Smooth muscle cell (in vitro differentiated cells): ENCODE measurements around the gene HMCN1. TPM values are rescaled to one million over a fixed set of nuclear protein-coding genes. Genes with fewer than 3 reads are reported as not detected.
A peak's percentile ranks its signal among the peaks of the same experiment; 100 is the strongest.

ENCODE experiments used
- DNase-seq: peaks from one replicate; lab custom pipeline; 2025; ENCODE audit not compliant: unreplicated experiment; lab: John Stamatoyannopoulos, UW
- H2AFZ ChIP-seq: fragments of 200-600 bp; sonication (generic); 2 replicates; pipeline ENCODE4 v1.6.0; 2016; ENCODE audit warnings: antibody characterized with exemption, low read depth, mild to moderate bottlenecking
- H3F3A ChIP-seq: fragments of 200-600 bp; sonication (generic); 2 replicates; pipeline ENCODE4 v1.6.0; 2017; ENCODE audit warnings: antibody characterized with exemption, low read depth
- H3K27ac ChIP-seq: fragments of 200-600 bp; sonication (generic); 2 replicates; pipeline ENCODE4 v1.5.1; 2016; ENCODE audit warnings: low read depth, mild to moderate bottlenecking
- H3K27me3 ChIP-seq: fragments of 200-600 bp; sonication (generic); 2 replicates; pipeline ENCODE4 v1.6.1; 2016; ENCODE audit warnings: low read depth, mild to moderate bottlenecking
- H3K36me3 ChIP-seq: fragments of 200-600 bp; sonication (generic); 2 replicates; pipeline ENCODE4 v1.5.1; 2016; ENCODE audit warnings: low read depth
- H3K4me1 ChIP-seq: fragments of 200-600 bp; sonication (generic); 2 replicates; pipeline ENCODE4 v1.5.1; 2016; ENCODE audit warnings: low read depth
- H3K4me2 ChIP-seq: fragments of 200-600 bp; sonication (generic); 2 replicates; pipeline ENCODE4 v1.6.0; 2016; ENCODE audit warnings: mild to moderate bottlenecking
- H3K4me3 ChIP-seq: fragments of 200-600 bp; sonication (generic); 2 replicates; pipeline ENCODE4 v1.5.1; 2016; ENCODE audit warnings: mild to moderate bottlenecking
- H3K79me2 ChIP-seq: fragments of 200-600 bp; sonication (generic); 2 replicates; pipeline ENCODE4 v1.6.0; 2016; ENCODE audit warnings: low read depth, mild to moderate bottlenecking
- H3K9ac ChIP-seq: fragments of 200-600 bp; sonication (generic); 2 replicates; pipeline ENCODE4 v1.6.0; 2016; ENCODE audit warnings: low read depth
- H3K9me3 ChIP-seq: fragments of 200-600 bp; sonication (generic); replicated peaks from 2 replicates; pipeline ENCODE4 v1.5.1; 2016; ENCODE audit warnings: low read depth
- H4K20me1 ChIP-seq: fragments of 200-600 bp; sonication (generic); 2 replicates; pipeline ENCODE4 v1.6.0; 2016; ENCODE audit warnings: low read depth
- WGBS: methylation state at CpG from one replicate; pipeline ENCODE4 v1.1.7; 2016; ENCODE audit warnings: low lambda C conversion rate; 5-methylcytosine and 5-hydroxymethylcytosine counted together
- polyA plus RNA-seq: library from polyadenylated mRNA; unstranded; fragments of >200 nt; fragmentation: Nextera tagmentation; extraction: Ambion mirVana; gene quantifications from 2 replicates; pipeline ENCODE4 v1.2.1, GENCODE V29; 2016
- total RNA-seq: library from RNA; depleted of rRNA; stranded (reverse); fragments of >200 nt; gene quantifications from 2 replicates; pipeline ENCODE4 v1.2.3, GENCODE V29; 2014
- TF ChIP-seq, protein P1 (sequence below): fragments of 200-600 bp; sonication (generic); IDR thresholded peaks from 2 replicates; pipeline ENCODE4 v1.5.1; 2017; ENCODE audit warnings: borderline replicate concordance, mild to moderate bottlenecking, antibody characterized with exemption; ENCODE audit not compliant: insufficient read depth, poor library complexity, severe bottlenecking

HMCN1 gene
- total and polyA plus RNA-seq, 2 experiments from 2014 or later, result 18.9 to 118 TPM

- 98% methylated on average over 2 of the region's 2 CpGs for WGBS
- no peaks in the 10 kb centered on the region for H3K9me3 ChIP-seq
- no peak overlapping the region for H3K4me2 ChIP-seq
- H3K79me2 ChIP-seq, result no peaks in the 10 kb centered on the region
- peaks cover 12% of the 10 kb centered on the region for H3F3A ChIP-seq
- no peak overlapping the region for H3K4me3 ChIP-seq
- no peak overlapping the region for H3K27ac ChIP-seq
- H3K27me3 ChIP-seq, result no peaks in the 10 kb centered on the region
- DNase-seq, result no peak
- H3K36me3 ChIP-seq, result no peaks in the 10 kb centered on the region
- no peak overlapping the region for H2AFZ ChIP-seq
- TF ChIP-seq, protein P1, sequence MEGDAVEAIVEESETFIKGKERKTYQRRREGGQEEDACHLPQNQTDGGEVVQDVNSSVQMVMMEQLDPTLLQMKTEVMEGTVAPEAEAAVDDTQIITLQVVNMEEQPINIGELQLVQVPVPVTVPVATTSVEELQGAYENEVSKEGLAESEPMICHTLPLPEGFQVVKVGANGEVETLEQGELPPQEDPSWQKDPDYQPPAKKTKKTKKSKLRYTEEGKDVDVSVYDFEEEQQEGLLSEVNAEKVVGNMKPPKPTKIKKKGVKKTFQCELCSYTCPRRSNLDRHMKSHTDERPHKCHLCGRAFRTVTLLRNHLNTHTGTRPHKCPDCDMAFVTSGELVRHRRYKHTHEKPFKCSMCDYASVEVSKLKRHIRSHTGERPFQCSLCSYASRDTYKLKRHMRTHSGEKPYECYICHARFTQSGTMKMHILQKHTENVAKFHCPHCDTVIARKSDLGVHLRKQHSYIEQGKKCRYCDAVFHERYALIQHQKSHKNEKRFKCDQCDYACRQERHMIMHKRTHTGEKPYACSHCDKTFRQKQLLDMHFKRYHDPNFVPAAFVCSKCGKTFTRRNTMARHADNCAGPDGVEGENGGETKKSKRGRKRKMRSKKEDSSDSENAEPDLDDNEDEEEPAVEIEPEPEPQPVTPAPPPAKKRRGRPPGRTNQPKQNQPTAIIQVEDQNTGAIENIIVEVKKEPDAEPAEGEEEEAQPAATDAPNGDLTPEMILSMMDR, result no peak
- no peaks in the 10 kb centered on the region for H4K20me1 ChIP-seq
- peaks cover 26% of the 10 kb centered on the region for H3K4me1 ChIP-seq
- no peak overlapping the region for H3K9ac ChIP-seq
Observed at GRCh38 chr1:186202776-186203175, 468.6 kb downstream of the HMCN1 start.

- Histone ChIP-seq H3K27ac (peak overlapping the region; percentile 57), H3K4me3 (no peak overlapping the region), H4K20me1 (no peaks in the 10 kb centered on the region), H3K4me1 (peaks cover 40% of the 10 kb centered on the region), H3K36me3 (no peaks in the 10 kb centered on the region), H3K4me2 (peak overlapping the region; percentile 51), H3F3A (peaks cover 22% of the 10 kb centered on the region), H3K9me3 (no peaks in the 10 kb centered on the region), H3K27me3 (no peaks in the 10 kb centered on the region), H2AFZ (no peak overlapping the region), H3K79me2 (no peaks in the 10 kb centered on the region), H3K9ac (no peak overlapping the region)
- no peak for DNase-seq
- WGBS, result 26% methylated on average over 7 of the region's 7 CpGs
- TF ChIP-seq, protein P1, result no peak
Observed at GRCh38 chr1:186206048-186206570, 471.9 kb downstream of the HMCN1 start.

DNA sequence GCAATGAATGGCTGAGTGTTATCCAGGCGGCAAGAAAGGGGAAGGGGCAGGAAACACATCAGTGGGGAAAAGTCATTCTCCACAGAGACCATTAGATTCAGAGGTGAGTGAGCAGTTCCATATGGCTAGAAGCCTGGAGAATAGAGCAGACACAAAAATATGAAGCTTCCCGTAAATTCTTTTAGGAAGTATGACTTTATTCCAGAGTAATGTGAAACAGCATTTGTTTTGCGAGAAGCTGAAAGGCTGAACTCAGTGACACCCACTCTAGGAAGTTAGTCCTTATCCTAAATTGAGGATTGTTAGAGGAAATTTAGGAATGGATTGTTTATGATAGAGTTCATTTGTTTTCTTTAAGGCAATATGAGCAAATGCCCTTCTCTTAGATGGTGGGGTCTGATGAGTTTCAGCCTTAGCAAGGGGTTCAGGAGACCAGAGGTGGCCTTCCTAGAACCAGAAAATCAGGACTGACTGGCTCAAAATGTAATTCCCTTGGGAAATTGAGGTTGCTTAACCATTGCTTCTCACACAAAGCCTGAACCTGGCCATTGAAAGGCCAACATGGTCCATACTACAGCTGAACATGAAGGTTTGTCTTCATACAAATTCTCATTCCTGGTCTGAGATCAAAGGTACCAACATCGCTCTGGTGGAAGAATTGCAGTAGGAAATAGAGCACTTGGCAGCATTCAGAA is 473.3 kb downstream of the HMCN1 start:
- Histone ChIP-seq H3K79me2 (no peaks in the 10 kb centered on the region), H3K27me3 (no peaks in the 10 kb centered on the region), H3F3A (peaks cover 22% of the 10 kb centered on the region), H3K9me3 (no peaks in the 10 kb centered on the region), H3K4me1 (peaks cover 29% of the 10 kb centered on the region), H3K36me3 (no peaks in the 10 kb centered on the region), H3K4me2 (peak overlapping the region; percentile 51), H2AFZ (no peak overlapping the region), H4K20me1 (no peaks in the 10 kb centered on the region), H3K4me3 (no peak overlapping the region), H3K9ac (no peak overlapping the region), H3K27ac (peak overlapping the region; percentile 49)
- TF ChIP-seq, protein P1, result no peak
- no peak for DNase-seq
- 54% methylated on average over 4 of the region's 4 CpGs for WGBS
